ENCODE results near the gene CCRL2. TPM values are rescaled to one million over a fixed set of nuclear protein-coding genes. Genes with fewer than 3 reads are reported as not detected.
"Not testable (repeated sequence)": the region's sequence is repeated elsewhere in the genome, so short reads cannot be mapped to it uniquely, and the experiment has no call there.

CCRL2 gene
- total RNA-seq, 2 donors from 2014 or later = 2.5 to 3.2 TPM

GRCh38 chr3:46430879-46431278 lies 23.8 kb downstream of the CCRL2 start:
- H3K4me1 Mint-ChIP-seq (ENCODE audit: low read depth); H3K4me3 Mint-ChIP-seq; ATAC-seq (replicated peaks in 1 of 2); H3K27ac Mint-ChIP-seq; H3K27me3 Mint-ChIP-seq (ENCODE audit: low read depth); DNase-seq; H3K9me3 Mint-ChIP-seq: not testable (repeated sequence)
- peaks cover 9 to 11% of the 10 kb centered on the region in 2 donors for H3K36me3 Mint-ChIP-seq (ENCODE audit: insufficient read depth in 2 of 2)

- not testable (repeated sequence) for DNase-seq; ATAC-seq (replicated peaks in 1 of 2); H3K9me3 Mint-ChIP-seq; H3K27me3 Mint-ChIP-seq (ENCODE audit: low read depth); H3K4me3 Mint-ChIP-seq; H3K4me1 Mint-ChIP-seq (ENCODE audit: low read depth); H3K27ac Mint-ChIP-seq
- H3K36me3 Mint-ChIP-seq (ENCODE audit: insufficient read depth in 2 of 2) = peaks cover 9 to 11% of the 10 kb centered on the region in 2 donors
Observed at GRCh38 chr3:46431905-46432304, 24.8 kb downstream of the CCRL2 start.

- not testable (repeated sequence) for H3K9me3 Mint-ChIP-seq; H3K27me3 Mint-ChIP-seq (ENCODE audit: low read depth); H3K27ac Mint-ChIP-seq; H3K4me1 Mint-ChIP-seq (ENCODE audit: low read depth); ATAC-seq (replicated peaks in 1 of 2); DNase-seq; H3K4me3 Mint-ChIP-seq
- peaks cover 9 to 11% of the 10 kb centered on the region in 2 donors for H3K36me3 Mint-ChIP-seq (ENCODE audit: insufficient read depth in 2 of 2)
Observed at GRCh38 chr3:46433118-46433517, 26.1 kb downstream of the CCRL2 start.

- H3K36me3 Mint-ChIP-seq (ENCODE audit: insufficient read depth in 2 of 2) = peaks cover 9 to 11% of the 10 kb centered on the region in 2 donors
- ATAC-seq (replicated peaks in 1 of 2) = no peak
- no peak overlapping the region for H3K27ac Mint-ChIP-seq
- no peak overlapping the region for H3K4me3 Mint-ChIP-seq
- peaks cover 4 to 8% of the 10 kb centered on the region in 2 donors for H3K9me3 Mint-ChIP-seq
- no peaks in the 10 kb centered on the region for H3K4me1 Mint-ChIP-seq (ENCODE audit: low read depth)
- no peaks in the 10 kb centered on the region for H3K27me3 Mint-ChIP-seq (ENCODE audit: low read depth)
- DNase-seq = no peak
Observed at GRCh38 chr3:46433841-46434240, 26.8 kb downstream of the CCRL2 start.

GRCh38 chr3:46435081-46435726 lies 28.1 kb downstream of the CCRL2 start:
- Mint-ChIP-seq H3K4me3 (no peak overlapping the region), H3K27me3 (ENCODE audit: low read depth) (no peaks in the 10 kb centered on the region), H3K27ac (no peak overlapping the region), H3K9me3 (peaks cover 4 to 8% of the 10 kb centered on the region in 2 donors), H3K36me3 (ENCODE audit: insufficient read depth in 2 of 2) (peaks cover 9 to 11% of the 10 kb centered on the region in 2 donors), H3K4me1 (ENCODE audit: low read depth) (no peaks in the 10 kb centered on the region)
- ATAC-seq (replicated peaks in 1 of 2) (no peak), DNase-seq (no peak)

GRCh38 chr3:46438831-46439230 lies 31.8 kb downstream of the CCRL2 start:
- Mint-ChIP-seq H3K27me3 (ENCODE audit: low read depth) (no peaks in the 10 kb centered on the region), H3K4me3 (no peak overlapping the region), H3K4me1 (ENCODE audit: low read depth) (peaks cover 20% of the 10 kb centered on the region), H3K9me3 (no peaks in the 10 kb centered on the region), H3K27ac (no peak overlapping the region), H3K36me3 (ENCODE audit: insufficient read depth in 2 of 2) (no peaks in the 10 kb centered on the region)
- ATAC-seq (replicated peaks in 1 of 2) = no peak
- DNase-seq = no peak

GRCh38 chr3:46440531-46441294 lies 33.7 kb downstream of the CCRL2 start:
- peak; percentile 92 to 93 for ATAC-seq (replicated peaks in 1 of 2)
- H3K4me1 Mint-ChIP-seq (ENCODE audit: low read depth) = peaks cover 20% of the 10 kb centered on the region
- no peaks in the 10 kb centered on the region for H3K27me3 Mint-ChIP-seq (ENCODE audit: low read depth)

GRCh38 chr3:46442576-46443530 lies 35.8 kb downstream of the CCRL2 start:
- no peak overlapping the region for H3K4me3 Mint-ChIP-seq
- H3K36me3 Mint-ChIP-seq (ENCODE audit: insufficient read depth in 2 of 2) = no peaks in the 10 kb centered on the region
- no peaks in the 10 kb centered on the region for H3K9me3 Mint-ChIP-seq
- H3K27ac Mint-ChIP-seq = no peak overlapping the region
- H3K4me1 Mint-ChIP-seq (ENCODE audit: low read depth) = peaks cover 20% of the 10 kb centered on the region
- peaks cover 7% of the 10 kb centered on the region for H3K27me3 Mint-ChIP-seq (ENCODE audit: low read depth)
- ATAC-seq (replicated peaks in 1 of 2) = no peak
- DNase-seq = peak in 1 of 2 donors; percentile 35

More at GRCh38 chr3:46440531-46441294, 33.7 kb downstream of the CCRL2 start:
- H3K27ac Mint-ChIP-seq = no peak overlapping the region
- no peak overlapping the region for H3K4me3 Mint-ChIP-seq
- H3K36me3 Mint-ChIP-seq (ENCODE audit: insufficient read depth in 2 of 2) = no peaks in the 10 kb centered on the region
- DNase-seq = peak; percentile 16 to 23
- no peaks in the 10 kb centered on the region for H3K9me3 Mint-ChIP-seq

GRCh38 chr3:46447228-46447985 lies 40.3 kb downstream of the CCRL2 start:
- no peak for ATAC-seq (replicated peaks in 1 of 2)
- Mint-ChIP-seq H3K36me3 (ENCODE audit: insufficient read depth in 2 of 2) (no peaks in the 10 kb centered on the region), H3K9me3 (no peaks in the 10 kb centered on the region), H3K27me3 (ENCODE audit: low read depth) (peaks cover 15% of the 10 kb centered on the region), H3K27ac (no peak overlapping the region), H3K4me1 (ENCODE audit: low read depth) (no peaks in the 10 kb centered on the region), H3K4me3 (no peak overlapping the region)
- no peak for DNase-seq

GRCh38 chr3:46448721-46449120 lies 41.7 kb downstream of the CCRL2 start:
- no peak for DNase-seq
- peaks cover 26% of the 10 kb centered on the region for H3K27me3 Mint-ChIP-seq (ENCODE audit: low read depth)
- no peaks in the 10 kb centered on the region for H3K4me1 Mint-ChIP-seq (ENCODE audit: low read depth)
- ATAC-seq (replicated peaks in 1 of 2) = no peak
- no peak overlapping the region for H3K27ac Mint-ChIP-seq
- no peaks in the 10 kb centered on the region for H3K9me3 Mint-ChIP-seq
- H3K4me3 Mint-ChIP-seq = no peak overlapping the region
- no peaks in the 10 kb centered on the region for H3K36me3 Mint-ChIP-seq (ENCODE audit: insufficient read depth in 2 of 2)

- Mint-ChIP-seq H3K27me3 (ENCODE audit: low read depth) (peaks cover 29% of the 10 kb centered on the region), H3K27ac (no peak overlapping the region), H3K9me3 (no peaks in the 10 kb centered on the region), H3K4me3 (no peak overlapping the region), H3K36me3 (ENCODE audit: insufficient read depth in 2 of 2) (no peaks in the 10 kb centered on the region), H3K4me1 (ENCODE audit: low read depth) (no peaks in the 10 kb centered on the region)
- ATAC-seq (replicated peaks in 1 of 2) (no peak), DNase-seq (no peak)
Observed at GRCh38 chr3:46449755-46450552, 42.9 kb downstream of the CCRL2 start.

Data from activated T-cell treated with anti-CD3 and anti-CD28 coated beads, Interleukin-2, amount 50 U/mL, for 72 hours (primary cell).